GM12875 (cell line): ENCODE data around the gene MXRA7.

Experiments used
- H3K4me3 ChIP-seq: one replicate; pipeline ENCODE4 v1.5.1; 2011; ENCODE audit warnings: low read depth, low read length, control low read depth
- TF ChIP-seq, protein P1 (sequence below): IDR thresholded peaks from 2 replicates; pipeline ENCODE4 v1.5.1; 2011; ENCODE audit warnings: low read depth, mild to moderate bottlenecking, control low read depth, inconsistent platforms, low read length, moderate library complexity, borderline replicate concordance; ENCODE audit not compliant: insufficient read depth

MXRA7 gene

DNA sequence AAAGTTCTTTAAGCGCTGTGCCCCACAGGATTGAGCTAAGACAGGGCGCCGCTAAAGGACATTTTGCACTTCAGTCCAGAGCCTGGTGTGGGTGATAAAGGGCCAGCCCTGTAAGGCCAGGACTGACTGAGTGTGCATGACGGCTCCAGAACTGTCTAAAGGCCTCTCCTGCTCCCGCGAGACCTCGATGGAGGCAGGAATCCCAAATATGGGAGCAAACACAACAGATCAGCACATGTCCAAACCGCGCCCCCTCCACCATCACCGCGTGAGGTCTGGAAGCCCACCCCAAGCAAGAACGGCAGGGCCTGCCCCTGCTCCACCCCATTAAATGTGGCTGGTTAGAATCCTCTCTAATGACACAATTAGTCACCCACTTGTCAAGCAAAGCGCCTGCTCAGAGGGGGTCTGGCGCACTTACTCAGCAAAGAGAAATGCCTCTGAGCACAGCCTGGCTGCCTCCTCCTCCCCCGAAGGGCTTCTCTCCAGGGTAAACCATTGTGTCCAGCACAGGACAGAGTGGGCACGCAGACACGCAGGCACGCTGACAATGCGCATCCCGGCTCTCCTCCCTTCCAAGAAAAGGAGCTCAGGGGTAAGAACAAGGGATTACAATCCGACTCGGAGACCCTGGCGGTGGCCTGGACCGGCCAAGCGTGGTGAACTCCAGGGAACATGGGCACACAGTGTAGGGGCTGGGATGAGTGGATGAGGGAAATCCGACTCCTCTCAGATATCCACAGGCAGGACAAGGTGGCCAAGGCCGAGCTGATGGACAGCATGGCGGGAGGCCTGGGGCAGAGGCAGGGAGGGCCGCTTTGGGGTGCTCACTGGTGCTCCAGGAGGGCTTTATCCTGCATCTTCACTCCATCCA, 1.5 kb downstream of the MXRA7 start:
- TF ChIP-seq, protein P1, sequence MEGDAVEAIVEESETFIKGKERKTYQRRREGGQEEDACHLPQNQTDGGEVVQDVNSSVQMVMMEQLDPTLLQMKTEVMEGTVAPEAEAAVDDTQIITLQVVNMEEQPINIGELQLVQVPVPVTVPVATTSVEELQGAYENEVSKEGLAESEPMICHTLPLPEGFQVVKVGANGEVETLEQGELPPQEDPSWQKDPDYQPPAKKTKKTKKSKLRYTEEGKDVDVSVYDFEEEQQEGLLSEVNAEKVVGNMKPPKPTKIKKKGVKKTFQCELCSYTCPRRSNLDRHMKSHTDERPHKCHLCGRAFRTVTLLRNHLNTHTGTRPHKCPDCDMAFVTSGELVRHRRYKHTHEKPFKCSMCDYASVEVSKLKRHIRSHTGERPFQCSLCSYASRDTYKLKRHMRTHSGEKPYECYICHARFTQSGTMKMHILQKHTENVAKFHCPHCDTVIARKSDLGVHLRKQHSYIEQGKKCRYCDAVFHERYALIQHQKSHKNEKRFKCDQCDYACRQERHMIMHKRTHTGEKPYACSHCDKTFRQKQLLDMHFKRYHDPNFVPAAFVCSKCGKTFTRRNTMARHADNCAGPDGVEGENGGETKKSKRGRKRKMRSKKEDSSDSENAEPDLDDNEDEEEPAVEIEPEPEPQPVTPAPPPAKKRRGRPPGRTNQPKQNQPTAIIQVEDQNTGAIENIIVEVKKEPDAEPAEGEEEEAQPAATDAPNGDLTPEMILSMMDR, result no peak
- H3K4me3 ChIP-seq, result no peak overlapping the region

DNA sequence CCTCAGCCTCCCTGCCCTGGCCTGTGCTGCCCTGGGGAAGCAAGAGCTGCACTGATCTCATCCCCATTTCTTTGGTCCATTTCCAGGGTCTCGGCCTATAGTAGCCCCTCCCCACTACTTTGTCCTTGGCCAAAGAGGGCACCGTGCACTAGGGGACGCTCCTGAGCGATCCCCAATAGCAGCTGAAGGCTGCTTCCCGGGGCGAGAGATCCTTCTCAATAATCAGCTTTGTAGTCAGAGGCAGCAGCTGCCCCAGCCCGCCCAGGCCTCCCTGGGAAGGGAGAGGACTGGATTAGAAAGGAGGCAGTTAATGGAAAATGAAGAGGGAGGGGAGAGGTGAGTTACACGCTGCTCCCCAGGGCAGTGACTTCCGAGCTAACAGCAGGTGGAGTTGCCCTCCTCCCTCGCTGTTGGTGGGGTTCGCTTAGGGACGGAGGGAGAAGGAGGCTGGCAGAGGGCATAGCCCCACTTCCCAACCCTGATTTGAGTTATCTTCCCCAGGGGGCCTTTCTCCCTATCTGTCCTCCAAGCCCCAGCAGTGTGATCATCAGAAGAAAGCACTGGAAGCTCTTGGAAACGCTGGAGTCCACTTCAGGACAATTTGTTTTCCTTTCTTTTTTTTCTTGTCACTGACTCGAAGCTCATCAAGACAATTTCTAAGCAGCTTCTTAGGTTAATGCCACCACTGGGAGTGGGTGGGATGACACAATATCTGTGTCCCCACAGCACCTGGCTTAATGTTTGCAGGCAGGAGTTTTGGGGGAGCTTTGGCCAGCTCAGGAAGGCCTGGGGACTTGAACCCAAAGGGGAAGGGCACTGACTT, 2.6 kb downstream of the MXRA7 start:
- TF ChIP-seq, protein P1, result no peak
- no peak overlapping the region for H3K4me3 ChIP-seq

DNA sequence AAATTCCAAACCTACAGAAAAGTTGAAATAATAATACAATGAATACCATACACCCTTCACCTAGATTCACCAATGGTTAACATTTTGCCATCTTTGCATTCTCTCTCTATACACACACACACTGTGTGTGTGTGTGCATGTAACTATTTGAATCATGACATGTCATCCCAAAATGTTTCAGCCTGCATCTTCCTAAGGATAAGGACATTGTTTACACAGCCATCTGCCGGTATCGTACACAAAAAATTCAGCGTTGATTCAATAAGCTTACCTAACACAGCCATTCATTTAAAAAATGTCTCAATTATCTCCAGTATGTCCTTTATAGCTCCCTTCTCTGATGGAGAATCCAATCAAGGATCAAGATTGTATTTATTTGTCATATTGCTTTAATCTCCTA, 3.9 kb downstream of the MXRA7 start:
- TF ChIP-seq, protein P1, result no peak
- no peak overlapping the region for H3K4me3 ChIP-seq

DNA sequence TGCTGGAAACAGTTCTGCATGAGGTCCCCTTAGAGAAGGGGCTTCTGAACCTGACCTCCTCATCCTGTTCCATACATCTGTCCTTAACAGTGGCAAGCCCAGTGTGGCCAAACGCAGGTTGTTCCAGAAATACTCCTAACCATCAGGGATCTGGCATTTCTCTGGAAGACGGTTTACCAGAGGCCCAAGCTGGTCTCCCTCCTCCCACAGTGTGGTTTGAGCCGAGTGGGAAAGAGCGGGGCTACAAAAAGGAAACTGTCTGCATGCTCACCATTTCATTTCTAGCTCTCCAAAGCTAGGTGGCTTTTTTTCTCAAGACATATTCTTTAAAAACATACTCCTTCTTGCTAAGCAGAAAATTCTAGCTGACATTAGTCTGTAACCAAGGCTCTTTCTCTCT, 6.0 kb downstream of the MXRA7 start:
- TF ChIP-seq, protein P1, result no peak

DNA sequence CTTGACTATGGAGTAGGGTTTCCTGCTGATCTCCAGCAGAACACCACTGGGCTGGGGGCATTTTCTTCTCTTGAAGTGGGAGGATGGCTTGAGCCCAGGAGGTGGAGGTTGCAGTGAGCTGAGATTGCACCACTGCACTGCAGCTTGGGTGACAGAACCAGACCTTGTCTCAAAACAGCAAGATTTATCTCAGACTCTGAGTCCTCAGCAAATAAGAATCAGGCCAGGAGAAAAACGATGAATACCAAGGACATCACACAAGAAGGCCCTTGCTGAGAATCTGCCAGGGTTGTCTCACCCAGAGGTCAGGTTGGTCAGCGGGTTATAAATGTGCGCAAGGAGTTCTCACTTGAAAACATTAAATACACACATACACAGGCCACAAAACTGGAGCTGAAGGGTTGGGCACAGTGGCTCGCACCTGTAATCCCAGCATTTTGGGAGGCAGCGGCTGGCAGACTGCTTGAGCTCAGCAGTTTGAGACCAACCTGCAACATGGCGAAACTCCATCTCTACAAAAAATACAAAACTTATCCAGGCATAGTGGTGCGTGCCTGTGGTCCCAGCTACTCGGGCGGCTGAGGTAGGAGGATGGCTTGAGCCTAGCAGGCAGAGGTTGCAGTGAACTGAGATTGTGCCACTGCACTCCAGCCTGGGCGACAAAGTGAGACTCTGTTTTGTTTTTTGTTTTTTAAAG, 7.7 kb downstream of the MXRA7 start:
- TF ChIP-seq, protein P1, result no peak
- H3K4me3 ChIP-seq, result no peak overlapping the region

More for the DNA sequence above, 6.0 kb downstream of the MXRA7 start:
- no peak overlapping the region for H3K4me3 ChIP-seq

DNA sequence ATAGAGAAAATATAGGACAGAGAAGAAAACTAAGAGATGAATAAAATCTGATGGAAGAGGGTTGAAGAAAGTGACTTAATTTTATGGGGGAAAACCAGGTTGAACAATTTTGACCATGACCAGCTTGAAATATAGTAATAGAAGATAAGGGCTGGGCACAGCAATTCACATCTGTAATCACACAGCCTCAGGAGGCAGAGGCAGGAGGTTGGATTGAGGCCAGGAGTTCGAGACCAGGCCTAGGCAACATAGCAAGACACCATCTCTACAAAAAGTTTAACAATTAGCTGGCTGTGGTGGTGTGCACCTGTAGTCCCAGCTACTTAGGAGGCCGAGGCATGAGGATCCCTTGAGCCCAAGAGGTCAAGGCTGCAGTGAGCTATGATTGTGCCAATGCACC, 8.7 kb downstream of the MXRA7 start:
- H3K4me3 ChIP-seq, result no peak overlapping the region
- TF ChIP-seq, protein P1, result no peak
